DMS114 treated with DMSO at 0.1 percent for 48 hours (cell line): ENCODE data around the gene HIVEP3.
"Not testable (repeated sequence)": the region's sequence is repeated elsewhere in the genome, so short reads cannot be mapped to it uniquely, and the experiment has no call there.

ENCODE experiments used
- DNase-seq: peaks from one replicate; lab custom pipeline; 2025; ENCODE audit not compliant: unreplicated experiment; lab: John Stamatoyannopoulos, UW

Gene HIVEP3

DNA sequence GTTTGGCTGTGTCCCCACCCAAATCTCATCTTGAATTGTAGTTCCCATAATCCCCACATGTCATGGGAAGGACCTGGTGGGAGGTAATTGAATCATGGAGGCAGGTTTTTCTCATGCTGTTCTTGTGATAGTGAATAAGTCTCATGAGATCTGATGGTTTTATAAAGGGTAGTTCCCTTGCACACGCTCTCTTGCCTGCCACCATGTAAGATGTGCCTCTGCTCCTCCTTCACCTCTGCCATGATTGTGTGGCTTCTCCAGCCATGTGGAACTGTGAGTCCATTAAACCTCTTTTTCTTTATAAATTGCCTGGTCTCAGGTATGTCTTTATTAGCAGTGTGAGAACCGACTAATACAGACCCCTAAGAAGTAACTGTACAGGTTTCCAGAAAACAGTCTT lies 2.5 kb upstream of the HIVEP3 start:
- DNase-seq = not testable (repeated sequence)

DNA sequence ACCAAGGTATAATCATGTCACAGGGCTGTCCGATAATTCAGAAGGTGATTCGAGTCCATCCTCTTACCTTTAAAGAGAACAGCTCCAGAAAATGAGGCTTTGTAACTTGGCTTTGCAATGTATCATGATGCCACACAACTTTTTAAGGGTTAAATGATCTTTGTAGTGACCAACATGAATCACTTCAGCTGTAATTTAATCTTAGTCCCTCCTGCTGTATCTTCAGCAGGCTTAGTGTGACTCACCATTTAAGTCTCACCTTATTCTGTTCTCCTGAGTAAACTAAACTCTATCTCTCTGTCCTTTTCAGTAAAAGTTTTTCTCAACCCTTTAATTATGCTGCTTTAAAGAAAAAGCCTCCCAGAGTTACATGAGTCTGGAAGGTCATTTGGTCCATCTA lies 1.9 kb upstream of the HIVEP3 start:
- no peak for DNase-seq

DNA sequence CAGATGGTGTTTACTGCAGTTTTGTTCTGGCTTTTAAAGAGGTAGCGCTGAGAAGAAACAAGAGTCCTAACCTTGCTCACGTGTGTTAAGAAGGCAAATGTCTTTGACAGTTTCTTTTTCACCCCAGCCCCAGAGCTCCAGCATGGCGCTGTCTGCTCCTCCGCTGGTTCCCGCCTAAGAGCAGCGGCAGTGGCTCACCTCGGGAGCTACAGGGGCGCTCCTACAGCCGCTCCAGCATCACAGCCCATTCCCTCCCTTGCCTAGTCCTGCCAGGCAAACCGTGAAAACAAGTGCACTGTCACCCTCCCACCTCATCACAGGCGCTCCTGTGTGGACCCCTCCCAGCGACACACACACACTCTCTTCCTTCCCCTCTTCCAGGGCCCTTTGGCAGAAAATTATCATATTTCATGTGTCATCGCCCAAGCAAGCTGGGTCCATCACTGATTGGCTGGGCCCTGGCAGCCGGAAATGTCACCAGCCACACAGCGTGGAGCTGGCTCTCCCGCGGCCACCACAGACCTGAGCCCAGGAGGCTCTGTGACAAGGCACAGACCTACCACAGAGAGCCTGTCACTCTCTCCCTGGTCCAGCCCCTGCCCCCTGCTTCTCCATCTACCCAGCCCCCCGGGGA lies 1.2 kb upstream of the HIVEP3 start:
- DNase-seq = no peak

DNA sequence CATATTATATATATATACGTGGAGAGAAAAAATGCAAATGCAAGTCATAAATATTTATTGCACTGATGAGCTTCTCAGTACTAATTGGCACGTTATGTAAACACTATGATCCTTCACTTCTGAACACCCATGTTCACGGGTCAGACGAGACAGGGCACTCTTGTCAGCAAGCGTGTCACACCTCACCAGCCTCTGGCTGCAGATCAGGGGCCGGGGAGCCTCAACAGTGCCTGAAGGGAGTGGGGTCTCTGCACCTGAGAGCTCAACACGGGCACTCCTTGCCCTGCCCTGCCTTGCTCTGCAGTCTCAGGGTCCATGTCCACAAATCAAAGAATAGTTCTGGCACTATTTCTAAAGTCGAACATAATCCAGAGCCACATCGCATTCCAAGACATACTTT lies 409 bp upstream of the HIVEP3 start:
- no peak for DNase-seq

DNA sequence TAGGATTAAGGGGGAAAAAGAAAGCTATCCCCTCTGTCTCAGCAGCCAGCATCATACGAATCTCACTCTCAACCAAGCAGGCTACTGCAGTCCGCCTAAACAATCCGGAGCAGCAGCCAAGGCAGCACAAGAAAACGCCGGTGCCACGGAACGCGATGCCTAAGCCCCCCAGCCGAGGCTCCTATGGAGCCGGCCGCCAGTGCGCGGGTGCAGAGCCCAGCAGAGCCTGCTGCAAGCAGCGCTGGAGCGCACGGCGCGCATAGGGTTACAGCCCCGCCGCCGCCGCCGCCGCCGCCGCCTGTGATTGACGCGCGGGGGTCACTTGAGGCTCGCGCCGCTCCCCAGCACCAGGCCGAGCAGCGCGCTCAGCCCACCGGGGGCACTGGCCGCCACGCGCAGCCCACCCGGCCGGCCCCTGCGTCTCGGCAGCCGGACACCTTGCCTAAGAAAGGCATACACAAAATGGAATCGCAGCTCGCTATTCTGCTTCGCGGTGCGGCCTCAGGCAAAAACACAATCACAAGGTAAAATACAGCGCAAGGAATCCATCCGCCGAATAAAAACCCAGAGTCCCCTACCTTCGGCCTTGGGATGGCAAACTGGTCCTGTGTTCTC lies 780 bp downstream of the HIVEP3 start:
- DNase-seq = peak; percentile 11

DNA sequence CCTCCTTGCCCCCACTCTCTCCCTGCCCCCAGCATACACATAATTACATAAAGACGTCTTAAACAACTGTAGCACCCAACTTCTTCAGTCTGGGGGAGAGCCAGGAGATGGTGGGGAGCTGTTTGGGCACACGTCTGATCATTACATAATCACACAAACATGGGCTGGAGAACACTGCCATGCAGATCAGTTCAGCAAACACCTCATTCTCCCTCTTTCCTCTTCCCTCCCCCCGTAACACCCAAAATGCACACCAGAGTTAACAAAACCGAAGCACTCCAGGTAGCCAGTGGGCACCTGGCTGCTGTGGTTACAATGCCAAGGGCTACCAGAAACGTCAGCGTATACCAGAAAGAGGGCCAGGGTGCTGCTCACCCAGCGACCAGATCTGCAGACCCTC lies 1.6 kb downstream of the HIVEP3 start:
- DNase-seq = no peak

DNA sequence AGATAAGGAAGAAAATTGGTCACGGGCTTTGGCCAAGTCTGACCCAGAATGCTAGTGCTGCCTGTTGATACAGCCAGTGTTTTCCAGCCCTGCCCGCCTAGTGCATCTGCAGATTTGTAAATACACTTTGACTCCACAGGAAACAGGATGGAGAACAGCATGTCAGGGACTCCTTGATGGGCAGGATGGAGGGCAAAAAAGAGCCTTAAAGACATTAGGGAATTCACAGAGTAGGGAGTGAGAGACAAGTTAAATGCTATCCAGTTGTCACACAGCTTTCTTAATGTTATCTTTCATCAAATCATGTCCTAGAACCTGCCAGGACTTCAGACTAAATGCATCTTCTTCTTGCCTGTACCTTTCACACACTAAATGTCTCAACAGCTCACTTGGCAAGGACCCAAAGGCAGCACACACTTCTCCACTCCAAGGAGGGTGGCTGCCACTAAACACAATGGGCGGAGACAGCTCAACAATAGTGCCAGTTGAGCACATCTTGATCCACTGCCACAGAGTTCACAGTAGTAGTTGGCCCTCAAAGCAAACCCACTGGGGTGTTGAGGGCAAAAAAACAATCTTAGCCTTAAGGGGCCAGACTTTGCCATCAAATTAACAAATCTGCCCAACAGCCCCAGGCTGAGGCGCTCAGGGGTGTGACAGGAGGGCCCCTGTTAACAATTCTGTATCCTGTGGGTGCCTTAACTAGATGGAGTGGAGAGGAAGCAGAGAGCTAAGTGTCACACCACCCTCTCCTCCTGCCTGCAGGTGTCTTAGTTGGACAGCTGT lies 2.7 kb downstream of the HIVEP3 start:
- no peak for DNase-seq

DNA sequence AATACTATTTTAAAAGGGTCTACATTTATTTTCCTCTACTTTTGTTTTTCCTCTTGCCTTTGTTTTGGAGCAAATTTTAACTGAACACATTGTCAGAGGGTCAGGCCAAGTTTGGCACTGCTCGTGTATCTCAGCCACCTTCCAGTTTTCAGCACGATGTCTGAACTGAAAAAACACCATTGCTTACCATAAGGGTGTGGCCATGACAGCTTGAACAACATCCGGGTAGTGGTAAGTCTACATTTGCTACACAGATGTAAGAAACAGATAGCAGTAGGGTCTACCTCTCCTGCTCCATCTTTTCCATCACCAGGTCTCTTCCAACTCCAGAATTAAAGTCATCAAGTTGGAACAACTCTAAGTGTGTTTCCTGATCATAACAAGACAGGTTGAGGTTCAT lies 4.2 kb downstream of the HIVEP3 start:
- no peak for DNase-seq

DNA sequence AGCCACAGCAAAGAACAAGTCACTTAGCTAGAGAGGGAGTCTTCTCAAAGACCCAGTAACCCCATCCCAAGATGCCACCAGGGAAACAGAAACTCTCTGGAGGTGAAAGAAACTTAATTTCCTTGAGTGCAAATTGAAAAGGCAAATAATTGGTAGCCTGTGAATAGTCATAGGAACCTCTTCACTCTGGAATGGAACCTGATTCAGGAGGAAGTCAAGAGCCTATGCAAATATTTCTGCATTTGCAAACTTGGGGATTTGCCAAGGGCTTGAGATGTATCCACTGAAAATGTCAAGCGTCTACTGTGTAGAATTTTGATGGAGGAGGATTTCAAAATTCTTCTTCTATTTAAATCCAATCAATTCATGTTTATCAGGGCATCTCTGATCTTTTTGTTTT lies 5.7 kb downstream of the HIVEP3 start:
- DNase-seq = no peak

DNA sequence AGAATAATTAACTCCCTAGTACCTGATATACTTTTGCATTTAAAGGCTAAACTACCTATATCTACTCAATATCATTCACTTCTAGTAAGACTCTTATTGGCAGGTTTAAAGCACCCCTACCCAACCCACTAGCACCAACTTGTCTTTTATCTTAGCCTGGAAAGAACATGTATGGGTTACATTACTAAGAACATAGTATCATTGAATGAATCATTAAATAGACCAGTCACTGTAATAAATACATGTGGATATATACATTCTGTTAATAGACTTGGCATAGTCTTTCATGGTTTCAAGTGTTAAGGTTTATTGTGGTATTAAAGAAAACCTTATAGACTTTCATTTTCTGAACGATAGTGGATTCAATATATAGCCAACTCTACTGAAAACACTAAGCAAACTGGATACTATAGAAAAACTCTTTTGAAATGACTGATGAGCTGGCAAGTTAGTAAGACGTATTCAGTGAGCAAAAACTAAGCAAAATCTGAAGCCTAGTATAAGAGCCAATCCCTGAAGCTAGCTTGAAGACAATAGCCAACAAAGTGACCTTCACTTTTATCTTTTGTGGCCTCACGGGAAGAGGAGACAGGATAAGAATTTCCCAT lies 10.3 kb downstream of the HIVEP3 start:
- DNase-seq = no peak

DNA sequence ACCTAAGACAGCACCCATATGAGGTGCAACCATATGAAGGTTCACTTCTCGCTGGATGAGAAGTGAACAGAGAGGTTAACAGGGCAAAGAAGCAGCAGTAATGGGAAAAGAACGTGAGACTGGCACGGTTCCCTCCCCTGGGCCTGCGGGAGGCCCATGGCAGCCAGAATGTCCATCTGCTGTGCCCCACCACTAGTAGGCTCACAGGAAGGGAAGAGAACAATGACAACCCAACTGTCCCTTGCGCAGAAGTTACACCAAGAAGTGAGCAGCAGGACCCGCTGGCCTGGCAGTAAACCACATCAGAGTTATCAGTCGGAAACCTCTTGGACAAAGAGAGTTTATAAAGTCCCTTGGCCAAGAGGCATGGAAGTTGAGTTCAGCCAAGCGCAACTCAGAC lies 11.3 kb downstream of the HIVEP3 start:
- no peak for DNase-seq

DNA sequence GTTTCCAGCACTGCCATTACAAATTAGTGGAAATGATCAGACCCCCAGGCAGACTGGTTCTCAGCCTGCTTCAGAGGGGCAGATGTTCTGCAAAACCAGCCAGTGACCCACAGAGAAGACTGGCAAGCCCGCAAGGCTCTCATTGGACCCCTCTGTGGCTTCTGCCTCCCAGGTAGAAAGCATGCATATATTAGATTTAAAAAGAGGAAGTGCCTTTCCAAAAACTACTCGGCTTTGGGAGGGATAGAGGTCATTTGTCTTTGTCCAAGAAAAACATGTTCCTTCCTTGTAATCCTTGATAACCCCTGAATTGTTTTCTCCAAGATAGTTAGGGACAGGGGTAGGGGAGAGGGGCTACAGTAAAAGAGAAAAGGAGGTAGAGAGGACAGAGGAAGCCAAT lies 11.8 kb downstream of the HIVEP3 start:
- DNase-seq = no peak

DNA sequence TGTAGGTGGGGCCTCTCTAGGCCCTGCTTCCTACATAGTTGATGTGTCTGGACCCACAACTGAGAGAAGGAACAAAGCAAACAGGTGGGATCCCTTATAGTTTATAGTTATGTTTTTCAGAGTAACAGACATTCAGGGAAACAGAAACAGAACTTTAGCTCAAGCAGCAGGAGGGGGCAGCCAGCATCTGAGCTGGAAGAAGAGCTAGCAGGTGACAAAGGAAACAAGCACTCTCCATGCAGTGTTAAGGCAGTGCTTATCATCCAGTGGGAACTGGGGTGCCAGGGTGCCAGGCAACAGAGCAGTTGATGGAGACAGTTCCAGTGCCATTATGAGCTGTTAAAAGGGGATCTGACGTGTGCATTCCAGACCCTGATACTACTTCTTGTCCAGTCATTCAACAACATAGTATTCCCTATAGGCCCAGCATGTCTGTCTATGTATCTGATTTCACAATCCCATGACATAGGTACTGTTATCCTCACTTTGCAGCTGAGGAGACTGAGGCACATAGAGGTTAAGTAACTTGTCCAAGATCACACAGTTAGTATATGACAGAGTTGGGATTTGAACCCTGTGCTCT lies 13.5 kb downstream of the HIVEP3 start:
- DNase-seq = no peak

DNA sequence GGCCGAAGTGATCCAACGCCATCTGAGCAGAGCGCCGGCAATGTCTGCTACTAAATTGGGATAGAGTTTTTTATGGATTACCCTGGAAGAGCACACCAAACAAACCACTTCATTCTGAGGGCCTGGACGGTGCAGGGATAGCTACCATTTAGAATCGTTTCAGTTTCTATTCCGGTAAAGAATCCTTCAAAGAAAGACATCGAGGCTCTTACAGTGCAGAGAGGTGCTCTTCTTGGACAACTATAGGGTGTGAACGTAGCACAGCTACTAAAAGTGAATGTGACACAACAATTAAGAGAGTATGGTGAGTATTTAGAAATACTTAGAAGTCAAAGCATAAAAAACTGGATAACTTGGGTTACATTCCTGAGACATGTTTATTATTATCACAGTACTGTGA lies 16.1 kb downstream of the HIVEP3 start:
- no peak for DNase-seq

DNA sequence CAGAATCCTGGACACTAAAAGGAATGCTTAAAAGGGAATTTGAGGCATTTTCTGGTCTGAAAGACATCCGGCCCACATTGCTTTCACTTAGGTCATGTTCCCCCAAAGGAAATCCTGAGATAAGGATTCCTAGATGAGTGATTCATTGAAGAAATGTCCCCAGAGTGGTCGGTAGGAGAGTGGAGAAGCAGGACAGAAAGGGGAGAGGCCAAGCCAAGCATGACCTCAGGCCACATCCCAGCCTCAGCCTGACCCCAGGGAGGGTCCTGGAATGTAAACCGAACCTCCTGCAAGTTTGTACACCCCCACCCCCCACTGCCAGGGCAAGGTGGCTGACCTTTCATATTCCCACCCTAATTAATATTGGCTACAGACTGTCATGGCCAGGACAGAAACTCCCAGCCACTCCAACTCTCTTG lies 16.6 kb downstream of the HIVEP3 start:
- DNase-seq = no peak

DNA sequence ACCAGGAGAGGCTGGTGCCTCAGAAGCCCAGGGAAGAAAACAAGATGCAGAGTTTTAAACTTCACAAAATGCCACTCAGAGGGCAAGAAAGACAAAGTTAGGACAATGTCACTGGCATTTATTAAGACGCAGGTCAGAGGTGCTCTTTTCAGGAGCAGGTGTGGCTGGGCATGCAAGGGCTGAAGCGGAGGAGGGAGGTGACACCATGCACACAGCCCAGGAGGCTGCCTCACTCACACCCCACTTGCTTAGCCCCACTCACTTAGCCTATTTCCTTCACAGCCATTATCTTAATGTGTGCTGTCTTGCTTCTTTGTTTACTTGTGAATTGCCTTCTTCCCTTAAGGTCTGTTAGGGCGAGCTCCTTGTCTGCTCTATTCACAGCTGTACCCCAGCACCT lies 17.2 kb downstream of the HIVEP3 start:
- no peak for DNase-seq

DNA sequence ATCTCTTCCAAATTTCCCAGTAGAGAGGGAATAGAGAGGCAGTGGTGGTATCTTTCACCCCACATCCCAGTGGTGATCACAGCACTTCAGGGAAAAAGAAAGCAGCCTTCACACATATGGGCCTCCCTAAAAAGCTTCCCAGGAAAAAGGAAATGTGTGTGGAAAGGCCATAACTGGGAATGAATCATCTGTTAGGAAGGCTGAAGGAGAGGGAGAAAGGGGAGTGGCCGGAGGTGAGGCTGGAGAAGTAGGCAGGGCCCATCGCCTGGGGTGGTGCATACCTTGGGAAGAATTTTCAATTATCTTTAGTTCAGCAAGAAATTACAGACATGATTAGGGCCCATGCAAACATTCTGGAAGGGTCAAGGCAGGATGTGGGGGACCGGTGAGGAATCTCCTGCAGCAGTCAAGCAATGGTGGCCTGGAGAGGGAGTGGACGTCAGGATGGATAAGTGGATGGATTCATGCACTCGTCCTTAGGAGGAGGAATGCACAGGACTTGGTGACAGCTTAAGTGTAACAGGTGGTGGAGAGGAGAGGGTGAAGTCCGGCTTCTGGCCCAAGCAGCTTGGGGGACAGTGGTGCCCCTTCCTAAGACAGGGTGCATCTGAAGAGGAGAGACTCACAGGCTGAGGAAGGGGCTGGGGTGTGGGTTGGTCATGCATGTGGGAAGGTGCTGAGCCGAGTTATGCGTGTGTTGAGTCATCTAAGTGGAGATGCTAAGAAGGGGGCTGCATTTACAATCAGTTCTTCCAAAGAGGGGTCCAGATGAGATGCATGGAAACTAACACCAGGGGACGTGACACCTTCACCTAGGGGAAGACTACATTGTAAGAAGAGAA lies 17.9 kb downstream of the HIVEP3 start:
- no peak for DNase-seq

DNA sequence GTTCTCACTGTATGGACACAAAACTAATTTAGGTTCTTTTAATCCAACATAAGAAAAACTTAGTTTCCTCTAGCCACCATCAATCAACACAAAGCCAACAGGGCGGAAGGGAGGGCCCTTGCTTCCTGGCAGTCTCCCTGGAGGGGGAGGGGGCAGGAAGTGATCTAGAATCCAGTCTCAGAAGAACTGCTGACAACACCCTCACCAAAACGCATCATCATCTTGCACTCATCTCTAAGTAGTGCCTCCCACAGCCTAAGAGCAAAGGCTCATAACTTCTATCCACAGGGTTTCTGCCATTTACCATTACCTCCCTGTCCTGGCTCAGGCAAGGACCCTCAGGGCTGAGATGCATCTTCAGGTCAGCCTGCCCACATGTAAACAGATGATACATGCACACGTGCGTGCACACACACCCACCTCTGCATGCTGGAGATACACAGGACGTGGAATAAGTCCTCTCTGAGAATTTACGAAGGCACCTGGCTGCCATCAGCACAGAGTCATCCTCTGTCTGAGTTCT lies 20.5 kb downstream of the HIVEP3 start:
- no peak for DNase-seq

DNA sequence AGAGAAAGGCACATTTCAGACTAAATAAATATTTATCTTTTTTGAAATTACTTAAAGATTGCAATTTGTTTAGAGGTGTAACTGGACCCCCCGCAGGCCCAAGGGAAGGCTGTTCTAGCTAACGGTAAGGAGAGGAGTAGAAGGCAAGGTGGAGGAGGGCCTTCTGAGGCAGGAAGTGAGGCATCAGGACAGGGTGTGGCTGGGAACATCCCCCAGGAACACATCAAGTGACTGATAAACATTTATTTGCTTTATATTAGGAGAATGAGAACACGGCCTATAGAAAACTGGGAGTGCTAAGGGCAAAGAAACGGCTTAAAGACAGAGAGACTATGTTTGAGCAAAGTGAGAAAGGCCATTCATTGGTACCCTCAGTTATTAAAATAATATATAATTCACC lies 23.2 kb downstream of the HIVEP3 start:
- no peak for DNase-seq

DNA sequence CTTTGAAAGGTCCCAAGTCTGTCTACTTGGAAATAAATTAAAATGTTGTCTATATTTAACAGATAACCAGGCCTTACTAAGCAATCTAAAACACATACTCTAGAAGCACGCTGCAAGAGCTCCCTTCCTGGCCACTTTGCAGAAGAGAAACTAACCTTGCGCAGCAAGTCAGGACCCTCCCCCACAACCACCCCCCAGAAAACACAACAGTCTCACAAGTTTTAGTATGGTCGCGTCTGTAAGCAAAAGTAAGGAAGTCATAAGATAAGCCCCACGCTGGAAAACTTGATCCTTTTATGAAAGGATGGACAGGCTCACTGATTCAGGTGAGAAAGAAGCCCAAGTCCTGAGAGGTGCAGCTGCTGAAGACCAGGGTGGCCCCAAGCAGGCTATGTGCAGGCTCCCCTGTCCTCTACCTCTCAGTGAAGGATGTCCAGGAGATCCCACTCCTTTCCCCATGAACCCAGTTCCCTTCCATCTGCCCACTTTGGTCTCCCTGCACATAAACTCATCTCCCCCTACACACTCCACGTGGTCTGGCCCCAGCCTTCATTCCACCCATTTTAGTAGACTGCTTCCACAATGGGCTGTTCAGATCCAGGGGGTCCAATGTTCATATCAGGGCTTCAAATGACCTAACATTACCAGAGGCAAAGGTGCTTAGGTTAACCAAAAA lies 23.8 kb downstream of the HIVEP3 start:
- no peak for DNase-seq
